Thymus (tissue), 11 donors: Measurements from ENCODE around the gene STAP2. TPM values are rescaled to one million over a fixed set of nuclear protein-coding genes. Genes with fewer than 3 reads are reported as not detected.
"Not testable (repeated sequence)": the region's sequence is repeated elsewhere in the genome, so short reads cannot be mapped to it uniquely, and the experiment has no call there.

Experiments used
- DNase-seq, 9 donors: peaks; one replicate each; pipeline ENCODE4 v3.0.0-alpha.2; 2013; ENCODE audit warnings: low spot score in 9 of 9, low read depth in 6 of 9, missing footprints in 1 of 9
- H3K27ac ChIP-seq, 2 donors: one replicate each; pipeline ENCODE4 v1.5.1; 2013; ENCODE audit warnings: control low read depth in 1 of 2, low read depth in 1 of 2, low read length in 1 of 2, mild to moderate bottlenecking in 1 of 2, moderate library complexity in 1 of 2
- H3K27me3 ChIP-seq, 2 donors: one replicate each; pipeline ENCODE4 v1.5.1; 2013; ENCODE audit warnings: low read length in 1 of 2; ENCODE audit not compliant: control insufficient read depth in 2 of 2, insufficient read depth in 1 of 2
- H3K36me3 ChIP-seq, 2 donors: one replicate each; pipeline ENCODE4 v1.5.1; 2013; ENCODE audit warnings: low read length in 1 of 2, mild to moderate bottlenecking in 1 of 2, moderate library complexity in 1 of 2; ENCODE audit not compliant: control insufficient read depth in 2 of 2, insufficient read depth in 2 of 2
- H3K4me1 ChIP-seq, 2 donors: one replicate each; pipeline ENCODE4 v1.5.1; 2013; ENCODE audit warnings: low read length in 2 of 2; ENCODE audit not compliant: control insufficient read depth in 2 of 2, insufficient read depth in 2 of 2
- H3K4me3 ChIP-seq, 2 donors: one replicate each; pipeline ENCODE4 v1.5.1; 2013; ENCODE audit warnings: low read length in 2 of 2, control low read depth in 1 of 2, mild to moderate bottlenecking in 1 of 2
- H3K9me3 ChIP-seq, 2 donors: one replicate each; pipeline ENCODE4 v1.5.1; 2013; ENCODE audit warnings: low read length in 1 of 2, mild to moderate bottlenecking in 1 of 2; ENCODE audit not compliant: control insufficient read depth in 2 of 2, insufficient read depth in 1 of 2
- WGBS: extraction: QIAGEN DNeasy Blood & Tissue Kit; methylation state at CpG from one replicate; pipeline ENCODE4 v1.1.7; 2013; 5-methylcytosine and 5-hydroxymethylcytosine counted together
- polyA plus RNA-seq: library from polyadenylated mRNA; stranded (reverse); fragments of 200-250 nt; gene quantifications from one replicate; pipeline ENCODE4 v1.2.3, GENCODE V29; 2013
- total RNA-seq: library from RNA; stranded (reverse); fragments of 120-200 nt; gene quantifications from one replicate; pipeline ENCODE4 v1.2.4, GENCODE V29; 2013
- donor health status: healthy.

The STAP2 gene
- total and polyA plus RNA-seq, 2 donors, result 20.8 to 21.3 TPM

DNA sequence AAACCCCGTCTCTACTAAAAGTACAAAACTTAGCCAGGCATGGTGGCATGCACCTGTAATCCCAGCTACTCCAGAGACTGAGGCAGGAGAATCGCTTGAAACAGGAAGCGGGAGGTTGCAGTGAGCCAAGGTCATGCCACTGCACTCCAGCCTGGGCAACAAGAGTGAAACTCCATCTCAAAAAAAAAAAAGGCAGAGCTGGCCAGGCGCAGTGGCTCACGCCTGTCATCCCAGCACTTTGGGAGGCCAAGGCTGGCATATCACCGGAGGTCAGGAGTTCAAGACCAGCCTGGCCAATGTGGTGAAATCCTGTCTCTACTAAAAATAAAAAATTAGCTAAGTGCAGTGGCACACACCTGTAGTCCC lies 64.3 kb downstream of the STAP2 start:
- H3K4me3 ChIP-seq, H3K27ac ChIP-seq, H3K9me3 ChIP-seq, H3K4me1 ChIP-seq, DNase-seq: not testable (repeated sequence)
- H3K27me3 ChIP-seq, result peaks cover 19 to 27% of the 10 kb centered on the region in 2 donors
- H3K36me3 ChIP-seq, result peaks cover 7 to 16% of the 10 kb centered on the region in 2 donors
- WGBS, result 97% methylated on average over 6 of the region's 6 CpGs

Other genes with a start within 250 kb of the STAP2 start
- 98.4 TPM for gene MAP2K2, start 214.7 kb downstream of the STAP2 start, total RNA-seq
- 144 TPM for gene MAP2K2, start 214.7 kb downstream of the STAP2 start, polyA plus RNA-seq
- 0.57 TPM for gene CREB3L3, start 185.2 kb downstream of the STAP2 start, total RNA-seq
- 2.0 TPM for gene CREB3L3, start 185.2 kb downstream of the STAP2 start, polyA plus RNA-seq
- gene SIRT6, start 156.3 kb downstream of the STAP2 start, total RNA-seq, result 10.7 TPM
- gene SIRT6, start 156.3 kb downstream of the STAP2 start, polyA plus RNA-seq, result 30.0 TPM
- 0.42 TPM for gene ANKRD24, start 156.1 kb downstream of the STAP2 start, total RNA-seq
- 4.8 TPM for gene ANKRD24, start 156.1 kb downstream of the STAP2 start, polyA plus RNA-seq
- 5.7 TPM for gene EBI3, start 109.3 kb downstream of the STAP2 start, total RNA-seq
- 16.2 TPM for gene EBI3, start 109.3 kb downstream of the STAP2 start, polyA plus RNA-seq
- 22.6 TPM for gene YJU2, start 91.7 kb downstream of the STAP2 start, total RNA-seq
- 26.8 TPM for gene YJU2, start 91.7 kb downstream of the STAP2 start, polyA plus RNA-seq
- 0.80 TPM for gene SHD, start 59.6 kb downstream of the STAP2 start, total RNA-seq
- 0.57 TPM for gene SHD, start 59.6 kb downstream of the STAP2 start, polyA plus RNA-seq
- 87.9 TPM for gene TMIGD2, start 36.4 kb downstream of the STAP2 start, total RNA-seq
- gene TMIGD2, start 36.4 kb downstream of the STAP2 start, polyA plus RNA-seq, result 64.8 TPM
- gene FSD1, start 34.2 kb downstream of the STAP2 start, total RNA-seq, result 4.3 TPM
- 19.2 TPM for gene FSD1, start 34.2 kb downstream of the STAP2 start, polyA plus RNA-seq
- gene MPND, start 4.7 kb upstream of the STAP2 start, total RNA-seq, result 7.8 TPM
- gene MPND, start 4.7 kb upstream of the STAP2 start, polyA plus RNA-seq, result 16.9 TPM
- gene SH3GL1, start 61.7 kb upstream of the STAP2 start, total RNA-seq, result 15.4 TPM
- 40.6 TPM for gene SH3GL1, start 61.7 kb upstream of the STAP2 start, polyA plus RNA-seq
- gene CHAF1A, start 63.8 kb upstream of the STAP2 start, total RNA-seq, result 19.5 TPM
- gene CHAF1A, start 63.8 kb upstream of the STAP2 start, polyA plus RNA-seq, result 3.5 TPM
- 45.1 TPM for gene UBXN6, start 119.0 kb upstream of the STAP2 start, total RNA-seq
- gene UBXN6, start 119.0 kb upstream of the STAP2 start, polyA plus RNA-seq, result 126 TPM
- gene HDGFL2, start 133.5 kb upstream of the STAP2 start, total RNA-seq, result 26.2 TPM
- 36.9 TPM for gene HDGFL2, start 133.5 kb upstream of the STAP2 start, polyA plus RNA-seq
- gene PLIN4, start 179.7 kb upstream of the STAP2 start, total RNA-seq, result 0.19 TPM
- gene PLIN4, start 179.7 kb upstream of the STAP2 start, polyA plus RNA-seq, result 2.3 TPM
- 1.2 TPM for gene PLIN5, start 196.4 kb upstream of the STAP2 start, total RNA-seq
- 12.3 TPM for gene PLIN5, start 196.4 kb upstream of the STAP2 start, polyA plus RNA-seq
- gene LRG1, start 201.2 kb upstream of the STAP2 start, total RNA-seq, result 0.52 TPM
- 2.1 TPM for gene LRG1, start 201.2 kb upstream of the STAP2 start, polyA plus RNA-seq
- gene SEMA6B, start 220.9 kb upstream of the STAP2 start, total RNA-seq, result 0.85 TPM
- 4.7 TPM for gene SEMA6B, start 220.9 kb upstream of the STAP2 start, polyA plus RNA-seq